Common myeloid progenitor, CD34-positive (primary cell): ENCODE results near the gene FBXO45.

Source experiments
- CTCF ChIA-PET: fragments of 350-600 bp; sonication (Branson Sonifier 250); formaldehyde crosslinking; loops from one replicate; lab custom pipeline; 2021; ENCODE audit warnings: antibody characterized with exemption; lab: Charles Lee
- POLR2A ChIA-PET: fragments of 350-600 bp; sonication (Branson Sonifier 250); formaldehyde crosslinking; loops from one replicate; lab custom pipeline; 2021; ENCODE audit warnings: antibody characterized with exemption; lab: Charles Lee
- DNase-seq, 3 donors: peaks; one replicate each; pipeline versions ENCODE4 v3.0.0 to v3.0.0-alpha.2; 2013
- H3K27ac ChIP-seq, 2 experiments: 1 replicate in 1 of 2; 2 replicates in 1 of 2; pipeline ENCODE4 v1.7.0; 2013; ENCODE audit warnings: inconsistent platforms in 2 of 2, low read length in 2 of 2, mild to moderate bottlenecking in 2 of 2, low read depth in 1 of 2, moderate library complexity in 1 of 2; ENCODE audit not compliant: severe bottlenecking in 2 of 2, insufficient read depth in 1 of 2, poor library complexity in 1 of 2
- H3K27me3 ChIP-seq, 5 experiments: replicated peaks in 2 of 5; 1 replicate in 3 of 5; 2 replicates in 2 of 5; pipeline versions ENCODE4 v1.6.1 to v1.7.0; 2013; ENCODE audit warnings: low read length in 4 of 5, mild to moderate bottlenecking in 2 of 5, moderate library complexity in 2 of 5, inconsistent platforms in 1 of 5; ENCODE audit not compliant: insufficient read depth in 5 of 5, control insufficient read depth in 4 of 5
- H3K36me3 ChIP-seq, 4 experiments: 1 replicate in 2 of 4; 2 replicates in 2 of 4; pipeline versions ENCODE4 v1.6.1 to v1.7.0; 2013; ENCODE audit warnings: low read length in 3 of 4, control low read depth in 1 of 4, mild to moderate bottlenecking in 1 of 4; ENCODE audit not compliant: control insufficient read depth in 4 of 4, insufficient read depth in 4 of 4
- H3K4me1 ChIP-seq, 4 experiments: 1 replicate in 3 of 4; 2 replicates in 1 of 4; pipeline versions ENCODE4 v1.6.1 to v1.7.1; 2013; ENCODE audit warnings: low read length in 3 of 4, mild to moderate bottlenecking in 3 of 4, control low read depth in 1 of 4, inconsistent platforms in 1 of 4, moderate library complexity in 1 of 4; ENCODE audit not compliant: control insufficient read depth in 4 of 4, insufficient read depth in 4 of 4; ENCODE audit errors: control extremely low read depth in 1 of 4
- H3K4me3 ChIP-seq, 7 experiments: 1 replicate in 4 of 7; 2 replicates in 3 of 7; pipeline versions ENCODE4 v1.5.1 to v1.7.0; 2013; ENCODE audit warnings: mild to moderate bottlenecking in 7 of 7, low read length in 6 of 7, moderate library complexity in 6 of 7, inconsistent platforms in 2 of 7, low read depth in 2 of 7, control low read depth in 1 of 7; ENCODE audit not compliant: insufficient read depth in 4 of 7, control insufficient read depth in 1 of 7; ENCODE audit errors: extremely low read depth in 1 of 7
- H3K9me3 ChIP-seq, 5 experiments: 1 replicate in 4 of 5; 2 replicates in 1 of 5; pipeline versions ENCODE4 v1.6.1 to v1.7.1; 2013; ENCODE audit warnings: low read length in 4 of 5, mild to moderate bottlenecking in 2 of 5, inconsistent platforms in 1 of 5, low read depth in 1 of 5, moderate library complexity in 1 of 5; ENCODE audit not compliant: control insufficient read depth in 4 of 5, insufficient read depth in 2 of 5; ENCODE audit errors: control extremely low read depth in 1 of 5
- WGBS: methylation state at CpG from one replicate; pipeline ENCODE4 v1.1.5; 2013; ENCODE audit not compliant: insufficient coverage; 5-methylcytosine and 5-hydroxymethylcytosine counted together

Gene FBXO45

GRCh38 chr3:196625331-196625730 lies 56.9 kb downstream of the FBXO45 start:
- WGBS: 86% methylated on average over 4 of the region's 6 CpGs
- Histone ChIP-seq H3K4me1 (peaks cover 23 to 87% (median 71%) of the 10 kb centered on the region in 4 experiments), H3K36me3 (no peaks in the 10 kb centered on the region), H3K9me3 (no peaks in the 10 kb centered on the region), H3K4me3 (peak overlapping the region in 2 of 7 experiments; percentile 20 to 23), H3K27me3 (no peaks in the 10 kb centered on the region), H3K27ac (peak overlapping the region; percentile 25 to 79)
- ChIA-PET CTCF (interaction anchor here (1.0 kb wide), 1 partner anchor 38 kb away, joined by 3 read pairs; no protein-coding TSS in a partner anchor), POLR2A (no interaction called here)
- no peak for DNase-seq

GRCh38 chr3:196627918-196628231 lies 59.4 kb downstream of the FBXO45 start:
- DNase-seq: no peak
- POLR2A ChIA-PET: no interaction called here
- Histone ChIP-seq H3K36me3 (no peaks in the 10 kb centered on the region), H3K4me3 (no peak overlapping the region), H3K27ac (no peak overlapping the region), H3K27me3 (no peaks in the 10 kb centered on the region), H3K9me3 (no peaks in the 10 kb centered on the region), H3K4me1 (peaks cover 30 to 82% (median 76%) of the 10 kb centered on the region in 4 experiments)
- WGBS: 99% methylated on average over 6 of the region's 8 CpGs
- CTCF ChIA-PET: interaction anchor here (20.3 kb wide), 1 partner anchor 17 kb away, joined by 306 read pairs; no protein-coding TSS in a partner anchor

DNA sequence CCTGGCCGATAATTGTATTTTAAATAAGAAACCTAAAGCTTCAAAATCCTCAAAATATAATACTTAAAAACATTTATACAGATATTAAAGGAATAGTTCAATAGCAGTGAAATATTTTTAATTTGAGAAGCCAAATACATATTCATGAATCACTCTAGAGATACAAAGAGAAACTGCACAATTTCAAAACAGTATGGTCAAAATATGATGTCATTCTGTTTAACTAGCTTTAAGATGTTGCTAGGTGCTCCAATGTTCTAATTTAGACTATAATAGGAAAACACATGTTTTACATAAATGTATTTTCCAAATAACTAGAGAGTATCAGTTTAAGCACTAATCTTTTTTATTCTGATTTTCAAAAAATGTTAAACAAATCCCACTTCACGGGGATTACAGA lies 60.8 kb downstream of the FBXO45 start:
- H3K4me3 ChIP-seq: no peak overlapping the region
- peak in 2 of 3 donors; percentile 54 to 67 for DNase-seq
- ChIA-PET CTCF (interaction anchor here (1.0 to 20.3 kb wide), 4 partner anchors 9 to 32 kb away, joined by 3 to 306 read pairs (median 14); no protein-coding TSS in a partner anchor), POLR2A (no interaction called here)
- H3K4me1 ChIP-seq: peaks cover 31 to 84% (median 75%) of the 10 kb centered on the region in 4 experiments
- 63% methylated on average over 1 of the region's 2 CpGs for WGBS
- no peaks in the 10 kb centered on the region for H3K36me3 ChIP-seq
- H3K9me3 ChIP-seq: no peaks in the 10 kb centered on the region
- H3K27me3 ChIP-seq: no peaks in the 10 kb centered on the region
- H3K27ac ChIP-seq: peak overlapping the region in 1 of 2 experiments; percentile 99

GRCh38 chr3:196631682-196632045 lies 63.2 kb downstream of the FBXO45 start:
- peak overlapping the region; percentile 98 to 99 for H3K27ac ChIP-seq
- ChIA-PET CTCF (interaction anchor here (0.7 to 20.3 kb wide), 9 partner anchors 9 to 56 kb away, joined by 3 to 306 read pairs (median 8); no protein-coding TSS in a partner anchor), POLR2A (interaction anchor here (0.6 to 2.6 kb wide), 6 partner anchors 10 to 53 kb away, joined by 3 to 25 read pairs (median 16); no protein-coding TSS in a partner anchor)
- no peaks in the 10 kb centered on the region for H3K36me3 ChIP-seq
- 2% methylated on average over 5 of the region's 5 CpGs for WGBS
- no peaks in the 10 kb centered on the region for H3K27me3 ChIP-seq
- DNase-seq: peak in 2 of 3 donors; percentile 84 to 92
- H3K9me3 ChIP-seq: no peaks in the 10 kb centered on the region
- H3K4me3 ChIP-seq: peak overlapping the region in 5 of 7 experiments; percentile 27 to 74 (median 57)
- peaks cover 19 to 88% (median 78%) of the 10 kb centered on the region in 4 experiments for H3K4me1 ChIP-seq

DNA sequence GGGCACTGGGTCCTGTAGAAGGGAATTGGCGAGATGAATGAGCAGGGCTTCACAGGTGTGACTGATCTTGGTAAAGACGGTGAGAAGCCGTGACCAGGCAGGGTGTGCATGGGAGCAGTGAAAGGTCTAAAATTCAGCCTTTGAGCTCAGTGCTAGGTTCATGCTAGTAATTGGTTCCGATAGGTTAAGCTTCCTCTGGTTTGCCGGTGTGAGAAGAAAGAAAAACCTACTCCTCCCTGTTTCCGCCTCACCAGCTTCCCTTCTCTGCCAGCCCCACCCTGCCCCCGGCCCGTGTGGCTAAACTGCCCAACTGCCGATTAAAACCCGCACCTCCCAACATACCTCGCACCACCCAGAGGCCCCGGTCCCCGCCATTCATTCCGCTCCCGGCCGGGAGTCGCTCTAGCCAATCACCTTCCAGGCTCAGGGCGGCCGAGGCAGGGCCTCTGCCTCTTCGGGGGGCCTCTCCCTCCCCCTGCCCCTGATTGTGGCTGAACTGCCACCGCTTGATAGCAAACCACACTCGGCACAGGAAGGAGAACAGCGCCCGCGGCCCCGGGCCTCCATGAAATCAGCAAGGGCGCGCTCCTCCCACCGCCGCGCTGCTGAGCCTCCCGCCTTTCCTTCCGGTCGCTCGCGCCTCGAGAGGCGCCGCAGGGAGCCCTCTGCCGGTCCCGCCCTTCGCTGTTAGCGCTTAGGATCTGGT lies 63.7 kb downstream of the FBXO45 start:
- peak; percentile 99 to 100 (median 100) for DNase-seq
- no peaks in the 10 kb centered on the region for H3K9me3 ChIP-seq
- H3K4me1 ChIP-seq: peaks cover 19 to 88% (median 76%) of the 10 kb centered on the region in 4 experiments
- H3K36me3 ChIP-seq: no peaks in the 10 kb centered on the region
- H3K27me3 ChIP-seq: no peaks in the 10 kb centered on the region
- peak overlapping the region; percentile 98 to 99 for H3K27ac ChIP-seq
- ChIA-PET POLR2A (interaction anchor here (0.6 to 2.6 kb wide), 6 partner anchors 9 to 52 kb away, joined by 3 to 25 read pairs (median 16); no protein-coding TSS in a partner anchor), CTCF (interaction anchor here (0.7 to 20.3 kb wide), 9 partner anchors 9 to 56 kb away, joined by 3 to 306 read pairs (median 8); no protein-coding TSS in a partner anchor)
- WGBS: under 1% methylated on average over 41 of the region's 43 CpGs
- H3K4me3 ChIP-seq: peak overlapping the region in 6 of 7 experiments; percentile 3 to 83 (median 77)

DNA sequence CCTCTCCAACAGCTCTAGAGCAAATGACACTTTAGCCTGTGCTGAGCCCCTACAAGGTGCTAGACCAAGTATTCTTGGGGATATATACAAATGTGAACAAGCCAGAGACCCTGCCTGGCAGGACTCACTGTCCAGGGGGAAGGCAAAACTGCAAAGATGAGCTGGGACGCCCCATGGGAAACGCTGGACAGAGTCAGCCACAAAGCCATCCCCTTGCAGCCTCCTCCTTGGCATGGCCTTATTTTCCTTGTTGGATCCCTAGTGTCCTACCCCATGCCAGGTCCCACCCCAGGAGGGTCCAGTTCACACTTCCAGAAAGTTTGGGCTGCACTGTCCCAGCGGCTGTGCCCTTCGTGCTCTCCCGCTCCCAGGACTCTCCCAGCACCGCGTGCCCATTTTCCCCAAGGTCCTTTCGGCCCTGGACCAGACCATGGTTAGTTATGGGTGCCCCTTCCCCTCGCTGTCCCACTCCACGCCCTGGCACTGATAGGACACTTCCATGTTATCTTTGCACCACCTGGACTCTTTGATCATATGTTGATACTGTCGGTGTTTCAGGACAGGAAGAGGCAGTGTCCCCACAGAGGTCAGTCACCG lies 65.2 kb downstream of the FBXO45 start:
- ChIA-PET CTCF (interaction anchor here (1.2 to 20.3 kb wide), 3 partner anchors 9 to 29 kb away, joined by 3 to 306 read pairs (median 3); no protein-coding TSS in a partner anchor), POLR2A (interaction anchor here (1.3 to 1.4 kb wide), 2 partner anchors 14 to 24 kb away, joined by 4 to 7 read pairs; no protein-coding TSS in a partner anchor)
- peak in 1 of 3 donors; percentile 55 for DNase-seq
- H3K9me3 ChIP-seq: no peaks in the 10 kb centered on the region
- peak overlapping the region; percentile 80 to 93 for H3K27ac ChIP-seq
- no peaks in the 10 kb centered on the region for H3K36me3 ChIP-seq
- peak overlapping the region in 6 of 7 experiments; percentile 61 to 83 (median 77) for H3K4me3 ChIP-seq
- peaks cover 26 to 88% (median 80%) of the 10 kb centered on the region in 4 experiments for H3K4me1 ChIP-seq
- 64% methylated on average over 11 of the region's 12 CpGs for WGBS
- no peaks in the 10 kb centered on the region for H3K27me3 ChIP-seq
